PC-3 (cell line): ENCODE results near the gene TMEM11.

Experiments
- EZH2phosphoT487 ChIP-seq: fragments of 300-600 bp; sonication (generic); IDR thresholded peaks from 2 replicates; pipeline ENCODE4 v1.6.1; 2018; ENCODE audit warnings: mild to moderate bottlenecking, antibody characterized with exemption, low read length, borderline replicate concordance
- TF ChIP-seq, protein P1 (sequence below): fragments of 300-600 bp; sonication (generic); conservative IDR thresholded peaks from 2 replicates; pipeline ENCODE4 v1.5.1; 2017; ENCODE audit warnings: antibody characterized with exemption, low read depth, mild to moderate bottlenecking, low read length

DNA sequence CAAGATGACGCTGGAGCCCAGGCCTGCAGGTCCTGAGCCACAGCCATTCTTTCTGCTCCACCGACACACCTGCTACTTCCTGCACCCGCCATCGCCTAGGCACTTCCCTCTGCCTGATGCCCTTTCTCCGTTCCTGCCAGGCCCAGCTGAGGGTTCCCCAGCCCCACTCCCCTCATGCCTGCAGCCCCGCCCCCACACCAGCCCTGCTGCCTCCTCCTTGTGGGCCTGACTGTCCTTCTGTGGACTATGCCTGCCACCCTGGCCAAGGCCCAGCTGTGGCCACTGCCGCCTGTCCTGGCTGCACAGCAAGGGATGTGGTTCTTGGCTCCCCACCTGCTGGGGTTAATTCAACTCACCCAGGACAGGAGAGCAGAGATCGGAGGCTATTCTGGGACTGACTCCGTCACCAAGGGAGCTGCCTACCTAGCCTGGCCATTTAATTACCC is 31.7 kb upstream of the TMEM11 start:
- TF ChIP-seq, protein P1, sequence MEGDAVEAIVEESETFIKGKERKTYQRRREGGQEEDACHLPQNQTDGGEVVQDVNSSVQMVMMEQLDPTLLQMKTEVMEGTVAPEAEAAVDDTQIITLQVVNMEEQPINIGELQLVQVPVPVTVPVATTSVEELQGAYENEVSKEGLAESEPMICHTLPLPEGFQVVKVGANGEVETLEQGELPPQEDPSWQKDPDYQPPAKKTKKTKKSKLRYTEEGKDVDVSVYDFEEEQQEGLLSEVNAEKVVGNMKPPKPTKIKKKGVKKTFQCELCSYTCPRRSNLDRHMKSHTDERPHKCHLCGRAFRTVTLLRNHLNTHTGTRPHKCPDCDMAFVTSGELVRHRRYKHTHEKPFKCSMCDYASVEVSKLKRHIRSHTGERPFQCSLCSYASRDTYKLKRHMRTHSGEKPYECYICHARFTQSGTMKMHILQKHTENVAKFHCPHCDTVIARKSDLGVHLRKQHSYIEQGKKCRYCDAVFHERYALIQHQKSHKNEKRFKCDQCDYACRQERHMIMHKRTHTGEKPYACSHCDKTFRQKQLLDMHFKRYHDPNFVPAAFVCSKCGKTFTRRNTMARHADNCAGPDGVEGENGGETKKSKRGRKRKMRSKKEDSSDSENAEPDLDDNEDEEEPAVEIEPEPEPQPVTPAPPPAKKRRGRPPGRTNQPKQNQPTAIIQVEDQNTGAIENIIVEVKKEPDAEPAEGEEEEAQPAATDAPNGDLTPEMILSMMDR, result no peak
- TF ChIP-seq EZH2phosphoT487, result no peak
